GM12878 (cell line): ENCODE data around the gene PFN3. TPM values are rescaled to one million over a fixed set of nuclear protein-coding genes. Genes with fewer than 3 reads are reported as not detected.

Experiments used
- ATAC-seq: fragments of 200-7000 bp; cut with Tn5 transposase; 3 replicates; pipeline ENCODE4 v1.9.1; 2020; ENCODE audit warnings: mild to moderate bottlenecking, moderate library complexity
- BruUV-seq: library from RNA; stranded (reverse); fragments of 400-500 nt; replicated peaks from 2 replicates; lab custom pipeline; 2021; lab: Mats Ljungman, UMichigan
- CTCF ChIA-PET: fragments of 300-600 bp; sonication (Branson Sonifier 250); formaldehyde crosslinking; extraction: SDS; loops from one replicate; lab custom pipeline; 2021; ENCODE audit warnings: inconsistent platforms; lab: Yijun Ruan, JAX
- POLR2A ChIA-PET: fragments of 350-600 bp; formaldehyde crosslinking; extraction: SDS; loops from one replicate; lab custom pipeline; 2021; ENCODE audit warnings: inconsistent platforms; lab: Charles Lee
- RAD21 ChIA-PET: fragments of 300-600 bp; sonication (Branson Sonifier 250); formaldehyde crosslinking; loops from one replicate; lab custom pipeline; 2023; ENCODE audit warnings: antibody characterized with exemption; ENCODE audit not compliant: unreplicated experiment; lab: Charles Lee
- SMC1A ChIA-PET: fragments of 300-600 bp; sonication (Branson Sonifier 250); formaldehyde crosslinking; loops from one replicate; lab custom pipeline; 2023; ENCODE audit not compliant: unreplicated experiment, uncharacterized antibody; lab: Charles Lee
- DNase-seq: peaks from one replicate; pipeline ENCODE4 v3.0.0-alpha.2; 2011; ENCODE audit warnings: low read depth, low spot score
- FAIRE-seq: peaks from 3 replicates; lab custom pipeline; 2011; peaks lifted over from hg19 to GRCh38; lab: Jason Lieb, UNC
- H2AFZ ChIP-seq: 2 replicates; pipeline ENCODE4 v1.6.0; 2011; ENCODE audit warnings: low read depth, low read length, control low read depth; ENCODE audit not compliant: control insufficient read depth
- H3K27ac ChIP-seq: 2 replicates; pipeline ENCODE4 v1.5.1; 2011; ENCODE audit warnings: control low read depth; ENCODE audit not compliant: control insufficient read depth, insufficient read depth
- H3K27me3 ChIP-seq, 2 experiments: replicated peaks in 1 of 2; 2 replicates each; pipeline versions ENCODE4 v1.6.0 to v1.6.1; 2011; ENCODE audit warnings: low read length in 1 of 2; ENCODE audit not compliant: control insufficient read depth in 2 of 2, insufficient read depth in 2 of 2
- H3K36me3 ChIP-seq, 2 experiments: 2 replicates each; pipeline ENCODE4 v1.5.1; 2011; ENCODE audit warnings: low read length in 1 of 2; ENCODE audit not compliant: control insufficient read depth in 2 of 2, insufficient read depth in 2 of 2
- H3K4me1 ChIP-seq: 2 replicates; pipeline ENCODE4 v1.6.1; 2011; ENCODE audit warnings: mild to moderate bottlenecking, low read length, moderate library complexity, mixed read lengths; ENCODE audit not compliant: control insufficient read depth, insufficient read depth
- H3K4me2 ChIP-seq: 2 replicates; pipeline ENCODE4 v1.6.0; 2011; ENCODE audit warnings: control low read depth; ENCODE audit not compliant: control insufficient read depth, insufficient read depth
- H3K4me3 ChIP-seq: fragments of 200-600 bp; sonication (generic); 2 replicates; pipeline ENCODE4 v1.5.1; 2016
- H3K79me2 ChIP-seq: 2 replicates; pipeline ENCODE4 v1.6.0; 2011; ENCODE audit warnings: low read length; ENCODE audit not compliant: control insufficient read depth, insufficient read depth
- H3K9ac ChIP-seq: 2 replicates; pipeline ENCODE4 v1.8.0; 2011; ENCODE audit warnings: low read length, control low read depth, mixed read lengths; ENCODE audit not compliant: control insufficient read depth, insufficient read depth
- H3K9me3 ChIP-seq: replicated peaks from 3 replicates; pipeline ENCODE4 v1.5.1; 2011; ENCODE audit warnings: mild to moderate bottlenecking, low read length; ENCODE audit not compliant: control insufficient read depth, insufficient read depth
- H4K20me1 ChIP-seq: 2 replicates; pipeline ENCODE4 v1.6.0; 2011; ENCODE audit not compliant: control insufficient read depth, insufficient read depth
- MEF2B ChIP-seq: fragments of 450-650 bp; IDR thresholded peaks from 2 replicates; pipeline ENCODE4 v1.6.1; 2018; ENCODE audit warnings: mild to moderate bottlenecking, moderate library complexity; ENCODE audit not compliant: partially characterized antibody, poor library complexity, severe bottlenecking
- MTA2 ChIP-seq: fragments of 450-650 bp; IDR thresholded peaks from 2 replicates; pipeline ENCODE4 v1.6.1; 2016; ENCODE audit warnings: low read depth, mild to moderate bottlenecking, moderate library complexity
- PBX3 ChIP-seq: IDR thresholded peaks from 2 replicates; pipeline ENCODE4 v1.6.1; 2011; ENCODE audit warnings: mild to moderate bottlenecking, low read depth, low read length, moderate library complexity; ENCODE audit not compliant: insufficient replicate concordance
- SPI1 ChIP-seq: IDR thresholded peaks from 2 replicates; pipeline ENCODE4 v1.6.1; 2011; ENCODE audit warnings: low read depth, mild to moderate bottlenecking, low read length, moderate library complexity, borderline replicate concordance; ENCODE audit not compliant: insufficient read depth
- ZNF207 ChIP-seq: fragments of 450-650 bp; IDR thresholded peaks from 2 replicates; pipeline ENCODE4 v1.6.1; 2014; ENCODE audit warnings: antibody characterized with exemption, mild to moderate bottlenecking, borderline replicate concordance
- ZNF384 ChIP-seq: IDR thresholded peaks from 2 replicates; pipeline ENCODE4 v1.6.1; 2012; ENCODE audit warnings: low read depth, mild to moderate bottlenecking, low read length, improper control_type of control experiment, borderline replicate concordance
- ZNF592 ChIP-seq: fragments of 450-650 bp; IDR thresholded peaks from 2 replicates; pipeline ENCODE4 v1.6.1; 2017; ENCODE audit warnings: mild to moderate bottlenecking, moderate library complexity
- WGBS: methylation state at CpG from one replicate; pipeline ENCODE4 v1.1.6; 2016; ENCODE audit warnings: low lambda C conversion rate; ENCODE audit not compliant: insufficient replicate concordance, insufficient coverage; ENCODE audit errors: missing lambda C conversion rate; 5-methylcytosine and 5-hydroxymethylcytosine counted together
- in situ Hi-C: fragments of 300-500 bp; cut with MboI; formaldehyde crosslinking; loops from 9 replicates; pipeline ENCODE4 v1.14.3; 2018; ENCODE audit warnings: mixed read lengths
- intact Hi-C: fragments of 100-400 bp; cut with micrococcal nuclease; formaldehyde crosslinking; loops from one replicate; pipeline ENCODE4 v1.14.2; 2022; ENCODE audit not compliant: unreplicated experiment
- polyA plus RNA-seq, 11 experiments: library from polyadenylated mRNA; depleted of rRNA in 4 of 11; unstranded in 6 of 11; stranded (reverse) in 5 of 11; fragments of >200 nt; fragmentation: Nextera tagmentation in 4 of 11; fragmentation: Illumina TruSeq in 1 of 11; extraction: Ambion mirVana in 4 of 11; extraction: Trizol in 1 of 11; gene quantifications; 1 replicate in 1 of 11; 2 replicates in 10 of 11; pipeline versions ENCODE4 v1.2.1 to v1.2.3, GENCODE V29; 2011 to 2016; ENCODE audit warnings: inconsistent platforms in 2 of 11, missing spikeins in 2 of 11, low read depth in 1 of 11
- total RNA-seq, 4 experiments: library from RNA; depleted of rRNA in 3 of 4; stranded (reverse); fragments of >200 nt in 3 of 4; fragmentation: Illumina TruSeq in 1 of 4; extraction: Trizol in 1 of 4; gene quantifications; 2 replicates each; pipeline versions ENCODE4 v1.2.1 to v1.2.3, GENCODE V29; 2013 to 2021

The PFN3 gene
- total and polyA plus RNA-seq, 10 of the 15 experiments (the other 5 are each of a cell fraction or from before 2014, with no cell fraction given): not detected

- ChIA-PET CTCF (interaction anchor here (0.9 to 16.4 kb wide), 12 partner anchors 9 to 130 kb away, joined by 3 to 391 read pairs (median 7); partner anchors contain the start of genes GRK6 and PFN3), SMC1A (interaction anchor here (0.7 to 7.2 kb wide), 19 partner anchors 10 to 195 kb away, joined by 3 to 105 read pairs (median 4); partner anchors contain the start of genes F12, PDLIM7 and PFN3), RAD21 (interaction anchor here (1.1 to 13.5 kb wide), 12 partner anchors 19 to 147 kb away, joined by 3 to 291 read pairs (median 6); partner anchors contain the start of genes GRK6 and PDLIM7), POLR2A (interaction anchor here (0.8 to 13.6 kb wide), 10 partner anchors 11 to 86 kb away, joined by 3 to 358 read pairs (median 8); partner anchors contain the start of genes F12 and GRK6)
- DNase-seq (no peak), FAIRE-seq (no peak), ATAC-seq (peak; percentile 19)
- peak overlapping the region; percentile 94 for H3K4me2 ChIP-seq
- TF ChIP-seq MEF2B (peak; percentile 90), ZNF592 (no peak), ZNF207 (no peak), MTA2 (0 out of 2 replicates have a peak, but pooled peaks have one; percentile 5), SPI1 (peak; percentile 69; the same call in 1 of the 2 replicates), ZNF384 (no peak), PBX3 (no peak)
- H3K4me3 ChIP-seq: peak overlapping the region; percentile 67; the same call in 1 of the 2 replicates
- peak overlapping the region; percentile 58 for H3K27ac ChIP-seq
- no TSS peak for BruUV-seq
- no peaks in the 10 kb centered on the region for H3K9me3 ChIP-seq
- H4K20me1 ChIP-seq: no peaks in the 10 kb centered on the region
- intact Hi-C loops: loop anchor here (2.0 kb wide), 1 partner anchor 18 kb away; no protein-coding TSS in a partner anchor
- 47% methylated on average over 6 of the region's 6 CpGs for WGBS
- in situ Hi-C loops: loop anchor here (5.0 kb wide), 1 partner anchor 131 kb away; no protein-coding TSS in a partner anchor
- peaks cover 37% of the 10 kb centered on the region for H3K4me1 ChIP-seq
- peaks cover 14% of the 10 kb centered on the region for H3K79me2 ChIP-seq
- no peak overlapping the region for H2AFZ ChIP-seq
- H3K36me3 ChIP-seq: no peaks in the 10 kb centered on the region; a peak in 2 of 4 replicates
- H3K27me3 ChIP-seq: no peaks in the 10 kb centered on the region
- peak overlapping the region; percentile 51 for H3K9ac ChIP-seq
Observed at GRCh38 chr5:177448244-177448950, 47.9 kb upstream of the PFN3 start.
